Renal pelvis (tissue), 12 donors: ENCODE results near the gene DCBLD2. TPM values are rescaled to one million over a fixed set of nuclear protein-coding genes. Genes with fewer than 3 reads are reported as not detected.

Source experiments
- DNase-seq: peaks from one replicate; pipeline ENCODE4 v3.0.0-alpha.2; 2013
- long read RNA-seq, 16 experiments: transcript quantifications; one replicate each; lab custom pipeline, GENCODE V29; 2026
- polyA plus RNA-seq, 3 donors: library from polyadenylated mRNA; unstranded; fragments of 120-200 nt; gene quantifications; one replicate each; pipeline ENCODE4 v1.2.1, GENCODE V29; 2013; ENCODE audit not compliant: insufficient read length in 3 of 3

Gene DCBLD2
- polyA plus RNA-seq, result 10 to 100 TPM; 44.1 to 65.5 (median 60.1) TPM
- long read RNA-seq, donor 1, full-length matches to known transcripts, result 1 of 1 reads
- long read RNA-seq, donor 1, partial matches to known transcripts, result 0 of 1 reads
- long read RNA-seq, donor 1, other reads (novel, unspliced or antisense), result 0 of 1 reads
- long read RNA-seq, donor 2, full-length matches to known transcripts, result 1 of 1 reads
- long read RNA-seq, donor 2, partial matches to known transcripts, result 0 of 1 reads
- long read RNA-seq, donor 2, other reads (novel, unspliced or antisense), result 0 of 1 reads
- long read RNA-seq, donor 3, full-length matches to known transcripts, result 2 of 24 reads
- long read RNA-seq, donor 3, partial matches to known transcripts, result 22 of 24 reads
- long read RNA-seq, donor 3, other reads (novel, unspliced or antisense), result 0 of 24 reads
- long read RNA-seq, donor 4, full-length matches to known transcripts, result 1 of 1 reads
- long read RNA-seq, donor 4, partial matches to known transcripts, result 0 of 1 reads
- long read RNA-seq, donor 4, other reads (novel, unspliced or antisense), result 0 of 1 reads
- long read RNA-seq, donor 5, partial matches to known transcripts, result 0 of 1 reads
- long read RNA-seq, donor 5, other reads (novel, unspliced or antisense), result 0 of 1 reads
- long read RNA-seq, donor 6, partial matches to known transcripts, result 0 of 2 reads
- long read RNA-seq, donor 6, other reads (novel, unspliced or antisense), result 0 of 2 reads
- long read RNA-seq, donor 7, full-length matches to known transcripts, result 6 of 6 reads
- long read RNA-seq, donor 7, partial matches to known transcripts, result 0 of 6 reads
- long read RNA-seq, donor 7, other reads (novel, unspliced or antisense), result 0 of 6 reads
- long read RNA-seq, donor 8, full-length matches to known transcripts, result 4 of 4 reads
- long read RNA-seq, donor 8, partial matches to known transcripts, result 0 of 4 reads
- long read RNA-seq, donor 8, other reads (novel, unspliced or antisense), result 0 of 4 reads
- long read RNA-seq, donor 9, full-length matches to known transcripts, result 2 of 2 reads
- long read RNA-seq, donor 9, partial matches to known transcripts, result 0 of 2 reads
- long read RNA-seq, donor 9, other reads (novel, unspliced or antisense), result 0 of 2 reads
- long read RNA-seq, donor 10, full-length matches to known transcripts, result 3 of 3 reads
- long read RNA-seq, donor 10, partial matches to known transcripts, result 0 of 3 reads
- long read RNA-seq, donor 10, other reads (novel, unspliced or antisense), result 0 of 3 reads
- long read RNA-seq, donor 11, full-length matches to known transcripts, result 3 of 3 reads
- long read RNA-seq, donor 11, partial matches to known transcripts, result 0 of 3 reads
- long read RNA-seq, donor 11, other reads (novel, unspliced or antisense), result 0 of 3 reads
- long read RNA-seq, donor 12, result 0 reads
- long read RNA-seq, donor 13, full-length matches to known transcripts, result 2 of 2 reads
- long read RNA-seq, donor 13, partial matches to known transcripts, result 0 of 2 reads
- long read RNA-seq, donor 13, other reads (novel, unspliced or antisense), result 0 of 2 reads
- long read RNA-seq, donor 14, result 0 reads
- long read RNA-seq, donor 15, full-length matches to known transcripts, result 1 of 1 reads
- long read RNA-seq, donor 15, partial matches to known transcripts, result 0 of 1 reads
- long read RNA-seq, donor 15, other reads (novel, unspliced or antisense), result 0 of 1 reads
- long read RNA-seq, donor 16, full-length matches to known transcripts, result 3 of 3 reads
- long read RNA-seq, donor 16, partial matches to known transcripts, result 0 of 3 reads
- long read RNA-seq, donor 16, other reads (novel, unspliced or antisense), result 0 of 3 reads

GRCh38 chr3:98901392-98902350 lies at the start of gene DCBLD2:
DCBLD2 (minus strand) TSS chr3:98901695; CDS start chr3:98901326, 369 bp downstream.
- DNase-seq, result peak; percentile 98

- no peak for DNase-seq
Observed at GRCh38 chr3:98945666-98946065, 44.2 kb upstream of the DCBLD2 start.

- no peak for DNase-seq
Observed at GRCh38 chr3:98945101-98945524, 43.6 kb upstream of the DCBLD2 start.

GRCh38 chr3:98930413-98930812 lies 28.9 kb upstream of the DCBLD2 start:
- DNase-seq, result no peak

- no peak for DNase-seq
Observed at GRCh38 chr3:98921957-98922356, 20.5 kb upstream of the DCBLD2 start.

- no peak for DNase-seq
Observed at GRCh38 chr3:98920166-98920565, 18.7 kb upstream of the DCBLD2 start.

GRCh38 chr3:98918586-98918985 lies 17.1 kb upstream of the DCBLD2 start:
- DNase-seq, result no peak

GRCh38 chr3:98917608-98918007 lies 16.1 kb upstream of the DCBLD2 start:
- DNase-seq, result no peak

- DNase-seq, result no peak
Observed at GRCh38 chr3:98914210-98915080, 12.9 kb upstream of the DCBLD2 start.

GRCh38 chr3:98912448-98912847 lies 11.0 kb upstream of the DCBLD2 start:
- no peak for DNase-seq

GRCh38 chr3:98906230-98906629 lies 4.7 kb upstream of the DCBLD2 start:
- DNase-seq, result no peak

GRCh38 chr3:98903705-98904481 lies 2.4 kb upstream of the DCBLD2 start:
- DNase-seq, result no peak

- DNase-seq, result no peak
Observed at GRCh38 chr3:98903099-98903498, 1.6 kb upstream of the DCBLD2 start.

GRCh38 chr3:98902351-98902740 lies 851 bp upstream of the DCBLD2 start:
- DNase-seq, result no peak

- peak; percentile 58 for DNase-seq
Observed at GRCh38 chr3:98901119-98901391, 440 bp downstream of the DCBLD2 start.

- DNase-seq, result no peak
Observed at GRCh38 chr3:98900265-98901118, 1.0 kb downstream of the DCBLD2 start.

GRCh38 chr3:98897701-98898100 lies 3.8 kb downstream of the DCBLD2 start:
- DNase-seq, result no peak
